Measurements from ENCODE around the gene LYRM7.
A peak's percentile ranks its signal among the peaks of the same experiment; 100 is the strongest.
"Not testable (repeated sequence)": the region's sequence is repeated elsewhere in the genome, so short reads cannot be mapped to it uniquely, and the experiment has no call there.

LYRM7 gene

DNA sequence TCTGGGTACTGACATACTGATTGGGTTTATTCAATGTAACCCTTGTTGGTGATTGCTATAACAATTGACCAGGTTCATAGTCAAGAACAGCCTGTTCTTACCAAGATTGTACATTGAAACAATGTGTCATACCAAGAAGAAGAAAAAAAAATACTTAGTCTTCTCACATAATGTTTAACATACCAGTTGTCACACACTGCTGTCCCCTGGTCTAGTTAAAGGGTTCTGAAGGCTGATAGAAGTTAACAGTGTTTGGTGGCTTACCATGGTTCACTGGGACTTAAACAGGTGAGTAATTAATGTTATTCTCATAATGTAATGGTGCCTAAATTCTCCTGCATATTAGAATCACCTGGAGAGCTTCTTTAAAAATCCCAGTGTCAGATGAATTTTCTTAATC, 74.6 kb downstream of the LYRM7 start:
- no peak for DNase-seq (ENCODE audit: low spot score)
- H3K27ac ChIP-seq = no peak overlapping the region
- no peak for TF ChIP-seq CTCF (IDR thresholded peaks at IDR 0.05)
- H3K4me3 ChIP-seq = no peak overlapping the region

- DNase-seq (ENCODE audit: low spot score) = no peak
- TF ChIP-seq CTCF (IDR thresholded peaks at IDR 0.05) = no peak
- no peak overlapping the region for H3K27ac ChIP-seq
- H3K4me3 ChIP-seq = no peak overlapping the region
Measured at GRCh38 chr5:131245948-131246347, 75.2 kb downstream of the LYRM7 start.

GRCh38 chr5:131246504-131246903, 75.8 kb downstream of the LYRM7 start:
- no peak for TF ChIP-seq CTCF (IDR thresholded peaks at IDR 0.05)
- Histone ChIP-seq H3K27ac (no peak overlapping the region), H3K4me3 (no peak overlapping the region)
- no peak for DNase-seq (ENCODE audit: low spot score)

- Histone ChIP-seq H3K4me3 (no peak overlapping the region), H3K27ac (no peak overlapping the region)
- no peak for DNase-seq (ENCODE audit: low spot score)
- TF ChIP-seq CTCF (IDR thresholded peaks at IDR 0.05) = no peak
Measured at GRCh38 chr5:131250751-131251475, 80.2 kb downstream of the LYRM7 start.

DNA sequence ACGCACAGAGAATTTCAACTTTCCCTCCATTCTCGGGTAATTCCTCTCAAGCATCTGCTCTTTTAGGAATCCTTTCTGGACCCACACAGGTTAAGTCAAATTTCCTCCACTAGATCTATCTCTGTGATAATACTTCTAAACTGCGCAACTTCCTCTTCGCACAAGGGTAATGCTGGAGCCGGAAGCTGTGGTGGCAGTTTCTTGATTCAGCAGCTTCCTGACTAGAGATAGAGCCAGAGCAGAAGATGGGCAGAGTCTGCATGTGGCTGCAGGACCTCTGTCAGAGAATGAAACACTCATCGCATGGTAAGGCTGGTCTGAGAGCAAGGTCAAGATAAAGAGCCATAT, 82.1 kb downstream of the LYRM7 start:
- DNase-seq (ENCODE audit: low spot score) = no peak
- H3K4me3 ChIP-seq = no peak overlapping the region
- peak overlapping the region in 1 of 2 donors; percentile 40 for H3K27ac ChIP-seq
- no peak for TF ChIP-seq CTCF (IDR thresholded peaks at IDR 0.05)

DNA sequence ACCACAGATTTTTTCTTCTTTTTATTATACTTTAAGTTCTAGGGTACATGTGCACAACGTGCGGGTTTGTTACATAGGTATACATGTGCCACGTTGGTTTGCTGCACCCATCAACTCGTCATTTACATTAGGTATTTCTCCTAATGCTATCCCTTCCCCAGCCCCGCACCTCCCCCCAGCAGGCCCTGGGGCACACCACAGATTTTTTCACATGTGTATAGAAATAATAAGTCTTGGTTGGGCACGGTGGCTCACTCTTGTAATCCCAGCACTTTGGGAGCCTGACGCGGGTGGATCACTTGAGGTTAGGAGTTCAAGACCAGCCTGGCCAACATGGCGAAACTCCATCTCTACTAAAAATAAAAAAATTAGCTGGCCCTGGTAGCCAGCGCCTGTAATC, 83.3 kb downstream of the LYRM7 start:
- H3K27ac ChIP-seq; DNase-seq (ENCODE audit: low spot score); H3K4me3 ChIP-seq: not testable (repeated sequence)

- H3K4me3 ChIP-seq = no peak overlapping the region
- no peak overlapping the region for H3K27ac ChIP-seq
- no peak for DNase-seq (ENCODE audit: low spot score)
- no peak for TF ChIP-seq CTCF (IDR thresholded peaks at IDR 0.05)
Measured at GRCh38 chr5:131254741-131255140, 84.0 kb downstream of the LYRM7 start.

Data from coronary artery (tissue), 2 donors.